Esophagus muscularis mucosa (tissue), 4 donors: ENCODE measurements around the gene DDAH1. TPM values are rescaled to one million over a fixed set of nuclear protein-coding genes. Genes with fewer than 3 reads are reported as not detected.

Experiments used
- DNase-seq: peaks from one replicate; pipeline ENCODE4 v3.0.0-alpha.2; 2017; ENCODE audit errors: extremely low spot score
- H3K27ac ChIP-seq, 4 donors: fragments of 200-600 bp; sonication (generic); replicated peaks in 1 of 4; 1 replicate in 3 of 4; 2 replicates in 1 of 4; pipeline ENCODE4 v1.5.1; 2016 to 2019; ENCODE audit warnings: mild to moderate bottlenecking in 1 of 4
- H3K27me3 ChIP-seq, 4 donors: fragments of 200-600 bp; sonication (generic); one replicate each; pipeline versions ENCODE4 v1.5.1 to v1.6.0; 2016 to 2019
- H3K36me3 ChIP-seq, 4 donors: fragments of 200-600 bp; sonication (generic); one replicate each; pipeline ENCODE4 v1.5.1; 2016 to 2019
- H3K4me1 ChIP-seq, 4 donors: fragments of 200-600 bp; sonication (generic); one replicate each; pipeline ENCODE4 v1.5.1; 2016 to 2019
- H3K4me3 ChIP-seq, 4 donors: fragments of 200-600 bp; sonication (generic); 1 replicate in 2 of 4; 2 replicates in 2 of 4; pipeline ENCODE4 v1.5.1; 2016 to 2019; ENCODE audit warnings: mild to moderate bottlenecking in 4 of 4, moderate library complexity in 1 of 4
- H3K9me3 ChIP-seq, 4 donors: fragments of 200-600 bp; sonication (generic); 1 replicate in 3 of 4; 2 replicates in 1 of 4; pipeline ENCODE4 v1.5.1; 2016 to 2019
- EP300 ChIP-seq: sonication (generic); formaldehyde crosslinking; IDR thresholded peaks from one replicate; pipeline ENCODE4 v1.6.1; 2017; ENCODE audit warnings: antibody characterized with exemption
- POLR2A ChIP-seq: fragments of 450-650 bp; IDR thresholded peaks from one replicate; pipeline ENCODE4 v1.6.1; 2017; ENCODE audit warnings: antibody characterized with exemption, moderate library complexity, mild to moderate bottlenecking, low read depth
- POLR2AphosphoS5 ChIP-seq, 2 donors: sonication (generic); formaldehyde crosslinking; IDR thresholded peaks; one replicate each; pipeline ENCODE4 v1.6.1; 2017; ENCODE audit warnings: antibody characterized with exemption in 2 of 2
- WGBS: methylation state at CpG from one replicate; pipeline ENCODE4 v1.1.5; 2018; 5-methylcytosine and 5-hydroxymethylcytosine counted together
- intact Hi-C: fragments of 100-400 bp; cut with DNase I; formaldehyde crosslinking; loops from one replicate; pipeline ENCODE4 v1.15.1; 2023
- total RNA-seq, 4 donors: library from RNA; depleted of rRNA; stranded (reverse); fragments of >200 nt; gene quantifications; one replicate each; pipeline versions ENCODE4 v1.1.0 to v1.2.1, GENCODE V29; 2016
- TF ChIP-seq, protein P1 (sequence below), 3 experiments: fragments of 200-600 bp in 2 of 3; fragments of 450-650 bp in 1 of 3; sonication (generic) in 2 of 3; IDR thresholded peaks; one replicate each; pipeline ENCODE4 v1.5.1; 2017 to 2019; ENCODE audit warnings: antibody characterized with exemption in 3 of 3, mild to moderate bottlenecking in 2 of 3, moderate library complexity in 1 of 3

Gene DDAH1
- total RNA-seq, 4 donors from 2014 or later = 27.0 to 75.3 (median 38.0) TPM

DNA sequence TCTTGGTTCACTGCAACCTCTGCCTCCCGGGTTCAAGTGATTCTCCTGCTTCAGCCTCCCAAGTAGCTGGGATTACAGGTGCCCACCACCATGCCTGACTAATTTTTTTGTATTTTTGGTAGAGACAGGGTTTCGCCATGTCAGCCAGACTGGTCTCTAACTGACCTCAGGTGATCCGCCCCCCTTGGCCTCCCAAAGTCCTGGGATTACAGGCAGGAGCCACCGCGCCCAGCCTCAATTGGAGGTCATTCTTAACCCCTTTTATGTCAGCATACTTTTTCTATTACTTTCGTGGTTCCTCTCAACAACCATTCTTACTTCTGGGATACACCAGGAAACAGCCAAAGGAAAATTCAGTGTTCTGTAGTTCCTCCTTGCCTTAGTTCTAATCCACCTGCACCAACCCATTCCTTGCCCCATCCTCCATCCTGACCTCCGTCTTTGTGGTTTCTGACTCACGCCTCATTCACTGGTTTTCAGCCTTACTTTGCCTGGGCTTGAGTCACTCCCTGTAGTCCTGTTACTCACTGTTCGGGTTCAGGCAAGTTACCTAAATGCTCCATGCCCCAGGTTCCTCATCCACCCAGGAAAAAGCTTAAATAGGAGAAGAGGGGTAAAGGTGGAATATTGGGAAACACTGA, 175.6 kb downstream of the DDAH1 start:
- Histone ChIP-seq H3K4me1 (no peaks in the 10 kb centered on the region), H3K27me3 (no peaks in the 10 kb centered on the region), H3K4me3 (no peak overlapping the region), H3K9me3 (no peaks in the 10 kb centered on the region), H3K36me3 (no peaks in the 10 kb centered on the region), H3K27ac (no peak overlapping the region)
- no peak for TF ChIP-seq POLR2AphosphoS5 (IDR thresholded peaks at IDR 0.05)
- no peak for TF ChIP-seq POLR2A
- TF ChIP-seq, protein P1, sequence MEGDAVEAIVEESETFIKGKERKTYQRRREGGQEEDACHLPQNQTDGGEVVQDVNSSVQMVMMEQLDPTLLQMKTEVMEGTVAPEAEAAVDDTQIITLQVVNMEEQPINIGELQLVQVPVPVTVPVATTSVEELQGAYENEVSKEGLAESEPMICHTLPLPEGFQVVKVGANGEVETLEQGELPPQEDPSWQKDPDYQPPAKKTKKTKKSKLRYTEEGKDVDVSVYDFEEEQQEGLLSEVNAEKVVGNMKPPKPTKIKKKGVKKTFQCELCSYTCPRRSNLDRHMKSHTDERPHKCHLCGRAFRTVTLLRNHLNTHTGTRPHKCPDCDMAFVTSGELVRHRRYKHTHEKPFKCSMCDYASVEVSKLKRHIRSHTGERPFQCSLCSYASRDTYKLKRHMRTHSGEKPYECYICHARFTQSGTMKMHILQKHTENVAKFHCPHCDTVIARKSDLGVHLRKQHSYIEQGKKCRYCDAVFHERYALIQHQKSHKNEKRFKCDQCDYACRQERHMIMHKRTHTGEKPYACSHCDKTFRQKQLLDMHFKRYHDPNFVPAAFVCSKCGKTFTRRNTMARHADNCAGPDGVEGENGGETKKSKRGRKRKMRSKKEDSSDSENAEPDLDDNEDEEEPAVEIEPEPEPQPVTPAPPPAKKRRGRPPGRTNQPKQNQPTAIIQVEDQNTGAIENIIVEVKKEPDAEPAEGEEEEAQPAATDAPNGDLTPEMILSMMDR (IDR thresholded peaks at IDR 0.05) = no peak
- no peak for TF ChIP-seq EP300
- intact Hi-C loops = no loop called here
- no peak for DNase-seq
- 91% methylated on average over 9 of the region's 9 CpGs for WGBS

- WGBS = 88% methylated on average over 2 of the region's 2 CpGs
- peaks cover 0 to 4% (median under 1%) of the 10 kb centered on the region in 4 donors for H3K4me1 ChIP-seq
- no peaks in the 10 kb centered on the region for H3K27me3 ChIP-seq
- no peak overlapping the region for H3K4me3 ChIP-seq
- TF ChIP-seq POLR2AphosphoS5 (IDR thresholded peaks at IDR 0.05) = no peak
- no peak for DNase-seq
- intact Hi-C loops = no loop called here
- H3K9me3 ChIP-seq = no peaks in the 10 kb centered on the region
- H3K27ac ChIP-seq = no peak overlapping the region
- no peaks in the 10 kb centered on the region for H3K36me3 ChIP-seq
Observed at GRCh38 chr1:85284202-85284601, 180.8 kb downstream of the DDAH1 start.

- Histone ChIP-seq H3K36me3 (no peaks in the 10 kb centered on the region), H3K4me3 (no peak overlapping the region), H3K4me1 (peaks cover 0 to 7% (median 2%) of the 10 kb centered on the region in 4 donors), H3K27ac (no peak overlapping the region), H3K27me3 (no peaks in the 10 kb centered on the region), H3K9me3 (no peaks in the 10 kb centered on the region)
- intact Hi-C loops = no loop called here
- TF ChIP-seq POLR2A = no peak
- no peak for TF ChIP-seq POLR2AphosphoS5 (IDR thresholded peaks at IDR 0.05)
- TF ChIP-seq EP300 = no peak
- TF ChIP-seq, protein P1 (IDR thresholded peaks at IDR 0.05) = no peak
- DNase-seq = no peak
- WGBS = 82% methylated on average over 6 of the region's 11 CpGs
Observed at GRCh38 chr1:85283475-85284199, 181.3 kb downstream of the DDAH1 start.

GRCh38 chr1:85282424-85282823, 182.5 kb downstream of the DDAH1 start:
- no peak for DNase-seq
- Histone ChIP-seq H3K4me3 (no peak overlapping the region), H3K27ac (no peak overlapping the region), H3K36me3 (no peaks in the 10 kb centered on the region), H3K9me3 (no peaks in the 10 kb centered on the region), H3K4me1 (peaks cover 0 to 10% (median 3%) of the 10 kb centered on the region in 4 donors), H3K27me3 (no peaks in the 10 kb centered on the region)
- TF ChIP-seq, protein P1 (IDR thresholded peaks at IDR 0.05) = no peak
- no peak for TF ChIP-seq POLR2AphosphoS5 (IDR thresholded peaks at IDR 0.05)
- no peak for TF ChIP-seq POLR2A
- WGBS = 91% methylated on average over 1 of the region's 1 CpG
- intact Hi-C loops = no loop called here

DNA sequence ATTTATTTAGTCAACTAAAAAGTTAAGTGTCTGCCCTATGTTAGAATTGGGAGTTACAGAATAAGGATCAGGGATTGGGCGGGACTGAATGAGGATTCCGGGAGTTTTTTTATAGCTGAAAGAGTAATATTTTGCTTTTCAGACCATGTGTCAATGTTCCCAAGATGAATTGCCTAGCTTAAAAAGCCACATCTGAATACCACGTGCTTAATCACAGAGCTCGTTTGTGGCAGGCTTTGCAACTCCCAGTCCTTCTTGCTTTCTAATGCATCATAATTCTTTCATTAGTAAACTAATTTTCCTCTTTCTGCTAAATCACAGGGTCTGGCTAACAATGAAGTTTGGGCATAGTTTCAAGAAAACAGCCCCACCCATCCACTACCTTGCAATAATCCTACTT, 184.3 kb downstream of the DDAH1 start:
- WGBS = 64% methylated on average over 4 of the region's 4 CpGs
- intact Hi-C loops = no loop called here
- DNase-seq = no peak

More for the DNA sequence above, 184.3 kb downstream of the DDAH1 start:
- Histone ChIP-seq H3K4me3 (no peak overlapping the region), H3K4me1 (peaks cover 2 to 18% (median 7%) of the 10 kb centered on the region in 4 donors), H3K27ac (no peak overlapping the region), H3K36me3 (no peaks in the 10 kb centered on the region), H3K27me3 (no peaks in the 10 kb centered on the region), H3K9me3 (no peaks in the 10 kb centered on the region)
- TF ChIP-seq, protein P1 (IDR thresholded peaks at IDR 0.05) = no peak
- TF ChIP-seq POLR2A (no peak), EP300 (no peak), POLR2AphosphoS5 (IDR thresholded peaks at IDR 0.05) (no peak)
